Lung (tissue), 12 donors: ENCODE data around the gene TTC8. TPM values are rescaled to one million over a fixed set of nuclear protein-coding genes. Genes with fewer than 3 reads are reported as not detected.
"Not testable (repeated sequence)": the region's sequence is repeated elsewhere in the genome, so short reads cannot be mapped to it uniquely, and the experiment has no call there.

Source experiments
- ATAC-seq: fragments of 200-7000 bp; cut with Tn5 transposase; one replicate; pipeline ENCODE4 v1.9.1; 2020; ENCODE audit warnings: moderate number of reproducible peaks; ENCODE audit not compliant: insufficient read depth, low FRiP score
- DNase-seq, 3 donors: peaks; one replicate each; pipeline ENCODE4 v3.0.0-alpha.2; 2013 to 2017
- H3K27ac ChIP-seq, 2 donors: one replicate each; pipeline ENCODE4 v1.5.1; 2013; ENCODE audit warnings: mild to moderate bottlenecking in 2 of 2, moderate library complexity in 2 of 2, control low read depth in 1 of 2, inconsistent platforms in 1 of 2, low read depth in 1 of 2, low read length in 1 of 2
- H3K27me3 ChIP-seq, 3 donors: one replicate each; pipeline ENCODE4 v1.5.1; 2013; ENCODE audit warnings: low read length in 2 of 3; ENCODE audit not compliant: control insufficient read depth in 3 of 3, insufficient read depth in 3 of 3
- H3K36me3 ChIP-seq, 4 donors: one replicate each; pipeline ENCODE4 v1.5.1; 2013; ENCODE audit warnings: low read length in 4 of 4, mild to moderate bottlenecking in 1 of 4, moderate library complexity in 1 of 4; ENCODE audit not compliant: control insufficient read depth in 4 of 4, insufficient read depth in 4 of 4
- H3K4me1 ChIP-seq, 5 donors: one replicate each; pipeline ENCODE4 v1.5.1; 2013; ENCODE audit warnings: low read length in 5 of 5, mild to moderate bottlenecking in 2 of 5, moderate library complexity in 1 of 5; ENCODE audit not compliant: control insufficient read depth in 5 of 5, insufficient read depth in 5 of 5
- H3K4me3 ChIP-seq: one replicate; pipeline ENCODE4 v1.5.1; 2013; ENCODE audit warnings: mild to moderate bottlenecking, control low read depth, moderate library complexity
- H3K9ac ChIP-seq, 2 donors: one replicate each; pipeline ENCODE4 v1.5.1; 2013; ENCODE audit warnings: low read length in 2 of 2, control low read depth in 1 of 2; ENCODE audit not compliant: insufficient read depth in 1 of 2
- H3K9me3 ChIP-seq, 4 donors: one replicate each; pipeline ENCODE4 v1.5.1; 2013; ENCODE audit warnings: low read length in 3 of 4, mild to moderate bottlenecking in 1 of 4, moderate library complexity in 1 of 4; ENCODE audit not compliant: control insufficient read depth in 4 of 4, insufficient read depth in 3 of 4
- CTCF ChIP-seq: IDR thresholded peaks from 2 replicates; pipeline ENCODE4 v1.5.1; 2012; ENCODE audit warnings: mild to moderate bottlenecking; ENCODE audit errors: control extremely low read depth, extremely low read depth
- WGBS, 2 donors: extraction: QIAGEN DNeasy Blood & Tissue Kit; methylation state at CpG; one replicate each; pipeline ENCODE4 v1.1.7; 2013; 5-methylcytosine and 5-hydroxymethylcytosine counted together
- polyA plus RNA-seq, 2 donors: library from polyadenylated mRNA; stranded (reverse); fragments of 200-250 nt; gene quantifications; one replicate each; pipeline ENCODE4 v1.2.1, GENCODE V29; 2013
- total RNA-seq, 2 donors: library from RNA; depleted of rRNA in 1 of 2; stranded (reverse); fragments of >200 nt in 1 of 2; gene quantifications; one replicate each; pipeline ENCODE4 v1.2.1, GENCODE V29; 2014 to 2021
- donor health status: control.
- donor health status: control.
- donor health status: Bipolar disorder and iron deficiency.
- donor health status: healthy.
- donor health status: DM: yes; HTN: yes; CAD: no.

The TTC8 gene
- total and polyA plus RNA-seq, 4 donors: 9.6 to 29.8 (median 16.0) TPM

DNA sequence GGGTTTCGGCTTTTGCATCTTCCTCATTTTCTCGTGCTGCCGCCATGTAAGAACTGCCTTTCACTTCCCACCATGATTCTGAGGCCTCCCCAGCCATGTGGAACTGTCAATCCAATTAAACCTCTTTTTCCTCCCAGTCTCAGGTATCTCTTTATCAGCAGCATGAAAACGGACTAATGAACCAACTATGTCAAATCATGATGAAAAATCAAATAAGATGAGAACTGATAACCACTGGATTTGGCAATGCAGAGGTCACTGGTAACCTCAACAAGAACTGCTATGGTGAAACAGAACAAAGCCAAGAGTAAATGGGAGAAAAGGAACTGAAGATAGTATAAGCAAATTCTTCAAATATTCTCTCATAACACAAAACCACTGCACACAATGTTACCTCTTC lies 37.7 kb upstream of the TTC8 start:
- no peaks in the 10 kb centered on the region for H3K4me1 ChIP-seq
- H3K4me3 ChIP-seq: no peak overlapping the region
- no peak overlapping the region for H3K9ac ChIP-seq
- H3K27me3 ChIP-seq: peaks cover 0 to 32% (median 16%) of the 10 kb centered on the region in 3 donors
- no peak for TF ChIP-seq CTCF
- no peak for DNase-seq
- no peak for ATAC-seq
- H3K36me3 ChIP-seq: no peaks in the 10 kb centered on the region
- H3K27ac ChIP-seq: no peak overlapping the region
- H3K9me3 ChIP-seq: peaks cover 0 to 4% (median under 1%) of the 10 kb centered on the region in 4 donors
- 75 to 83% methylated on average over 4 of the region's 4 CpGs for WGBS, 2 donors

DNA sequence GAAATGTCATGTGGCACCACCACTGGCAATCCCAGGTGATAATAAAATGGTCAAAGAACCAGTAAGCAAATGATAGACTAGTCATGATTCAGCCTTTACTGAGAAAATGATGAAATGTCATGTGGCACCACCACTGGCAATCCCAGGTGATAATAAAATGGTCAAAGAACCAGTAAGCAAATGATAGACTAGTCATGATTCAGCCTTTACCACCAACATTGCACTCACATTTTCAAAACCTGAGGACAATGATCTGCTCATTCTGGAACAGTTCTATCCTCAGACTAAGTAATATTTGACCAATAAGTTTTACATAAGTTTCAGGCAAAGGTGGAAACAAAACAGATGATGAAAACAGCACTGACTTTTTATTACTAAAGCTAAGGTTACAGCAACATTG lies 34.9 kb upstream of the TTC8 start:
- peaks cover 0 to 40% (median 23%) of the 10 kb centered on the region in 3 donors for H3K27me3 ChIP-seq
- H3K4me1 ChIP-seq, H3K4me3 ChIP-seq, H3K9me3 ChIP-seq, H3K36me3 ChIP-seq, H3K9ac ChIP-seq, ATAC-seq, DNase-seq, H3K27ac ChIP-seq: not testable (repeated sequence)

DNA sequence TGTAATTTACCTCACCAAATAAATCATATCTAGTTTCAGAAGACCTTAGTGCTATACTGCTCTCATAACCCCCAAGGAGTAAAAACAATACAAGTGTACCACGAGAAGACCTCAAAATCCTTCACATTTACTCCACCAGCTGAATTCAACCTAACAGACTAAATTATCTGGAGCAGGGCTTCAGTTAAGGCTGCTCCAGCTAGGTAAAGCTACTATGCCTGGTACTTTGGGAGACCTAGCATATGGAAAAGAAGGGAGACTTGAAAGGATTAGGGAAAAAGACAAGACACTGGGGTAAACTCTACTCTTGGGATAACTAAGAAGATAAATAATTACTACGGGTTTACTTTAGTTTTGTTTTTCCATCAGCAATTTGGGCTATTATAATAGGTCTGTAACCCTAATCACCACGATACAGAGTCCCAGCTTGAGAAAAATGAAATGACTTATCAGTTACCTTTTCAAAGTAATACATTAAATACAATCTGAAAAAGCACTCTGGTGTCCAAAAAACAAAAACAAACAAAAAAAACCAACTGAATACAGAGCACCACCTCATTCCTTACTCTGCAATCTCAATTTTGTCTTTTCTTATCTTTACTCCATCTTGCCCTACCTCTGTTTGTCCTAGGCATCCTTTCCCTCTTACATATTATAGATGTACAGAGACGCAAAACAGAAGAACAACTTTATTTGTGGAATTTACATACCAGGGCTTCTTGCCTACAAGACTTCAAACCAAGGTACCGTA lies 33.8 kb upstream of the TTC8 start:
- Histone ChIP-seq H3K9me3 (no peaks in the 10 kb centered on the region), H3K27me3 (peaks cover 0 to 37% (median 23%) of the 10 kb centered on the region in 3 donors), H3K4me1 (peaks cover 0 to 5% (median 2%) of the 10 kb centered on the region in 5 donors), H3K4me3 (no peak overlapping the region), H3K36me3 (no peaks in the 10 kb centered on the region), H3K9ac (no peak overlapping the region), H3K27ac (no peak overlapping the region)
- DNase-seq: no peak
- no peak for TF ChIP-seq CTCF
- ATAC-seq: no peak
- 88 to 92% methylated on average over 5 of the region's 5 CpGs for WGBS, 2 donors

DNA sequence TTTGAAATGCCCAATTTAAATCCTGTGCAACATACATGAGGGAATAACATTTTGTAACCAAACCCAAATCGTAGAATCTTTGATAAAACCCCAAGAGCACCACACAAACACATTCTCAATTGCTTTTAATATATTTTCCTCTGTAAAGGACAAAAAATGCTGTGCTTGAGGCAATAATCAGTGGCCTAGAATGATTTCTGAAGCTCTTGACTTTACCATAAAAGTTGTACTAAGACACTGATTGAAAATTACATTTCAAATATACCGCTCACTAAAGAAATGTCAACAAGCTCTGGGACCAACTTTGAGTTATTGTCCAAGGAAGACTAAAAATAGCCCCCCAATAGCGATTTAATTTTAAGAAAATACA lies 33.2 kb upstream of the TTC8 start:
- DNase-seq (no peak), ATAC-seq (no peak)
- whole genome bisulfite sequencing, 2 donors: 58 to 60% methylated on average over 3 of the region's 3 CpGs
- Histone ChIP-seq H3K9ac (no peak overlapping the region), H3K4me3 (no peak overlapping the region), H3K4me1 (peaks cover 0 to 5% (median 2%) of the 10 kb centered on the region in 5 donors), H3K27me3 (peaks cover 0 to 37% (median 23%) of the 10 kb centered on the region in 3 donors), H3K27ac (no peak overlapping the region), H3K9me3 (no peaks in the 10 kb centered on the region), H3K36me3 (no peaks in the 10 kb centered on the region)
- no peak for TF ChIP-seq CTCF
